ENCODE data around the gene PLXND1.

Gene PLXND1

DNA sequence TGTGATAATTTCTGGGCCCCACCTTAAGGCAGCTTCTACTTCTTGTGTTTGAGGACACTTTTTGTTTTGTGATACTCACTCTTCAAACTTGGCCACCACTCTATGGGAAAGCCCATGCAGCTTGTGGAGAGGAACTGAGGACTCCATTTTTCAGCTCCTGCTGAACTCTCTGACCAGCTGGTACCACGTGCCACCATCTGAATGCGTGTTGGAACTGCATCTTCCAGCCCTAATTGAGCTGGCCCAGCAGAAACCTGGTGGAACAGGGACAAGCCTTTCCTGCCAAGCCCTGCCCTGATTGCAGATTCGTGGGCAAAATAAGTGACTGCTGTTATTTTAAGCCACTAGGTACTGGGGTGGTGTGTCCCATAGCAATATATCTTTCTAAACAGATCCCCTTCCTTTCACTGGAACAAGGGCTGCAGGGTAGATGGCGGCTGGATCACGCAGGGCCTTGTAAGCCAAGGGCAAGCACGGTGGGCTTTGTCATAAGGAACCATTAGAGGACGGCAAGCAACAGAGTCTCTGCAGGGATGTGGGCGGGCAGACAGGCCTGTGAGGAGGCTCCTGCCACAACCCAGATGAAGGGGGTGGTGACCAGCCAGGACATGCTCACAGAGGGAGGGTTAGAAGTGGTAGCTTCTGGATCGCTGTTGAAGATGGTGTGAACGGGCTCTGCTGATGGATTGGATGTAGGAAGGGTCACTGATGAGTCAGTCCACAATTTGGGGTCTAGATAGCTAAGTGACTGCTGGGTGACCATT is 54.0 kb downstream of the PLXND1 start:
- TF ChIP-seq TCF12 (IDR thresholded peaks at IDR 0.05; ENCODE audit: low read depth) (no peak), FOXM1 (IDR thresholded peaks at IDR 0.05; ENCODE audit: borderline replicate concordance, low read depth) (no peak), TEAD4 (IDR thresholded peaks at IDR 0.05) (no peak), TAF1 (IDR thresholded peaks at IDR 0.05; ENCODE audit: low read depth) (no peak), CEBPB (IDR thresholded peaks at IDR 0.05) (no peak), CREB1 (IDR thresholded peaks at IDR 0.05; ENCODE audit: low read depth) (no peak), ZBTB7A (IDR thresholded peaks at IDR 0.05; ENCODE audit: low read depth) (no peak), NFIC (IDR thresholded peaks at IDR 0.05) (no peak), EP300 (IDR thresholded peaks at IDR 0.05; ENCODE audit: borderline replicate concordance) (no peak), RAD21 (IDR thresholded peaks at IDR 0.05; ENCODE audit: low read depth) (no peak; the same call in 1 of the 2 replicates), EGR1 (IDR thresholded peaks at IDR 0.05) (no peak), YY1 (IDR thresholded peaks at IDR 0.05; ENCODE audit: low read depth) (no peak)
- TF ChIP-seq, protein P1, sequence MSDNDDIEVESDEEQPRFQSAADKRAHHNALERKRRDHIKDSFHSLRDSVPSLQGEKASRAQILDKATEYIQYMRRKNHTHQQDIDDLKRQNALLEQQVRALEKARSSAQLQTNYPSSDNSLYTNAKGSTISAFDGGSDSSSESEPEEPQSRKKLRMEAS (IDR thresholded peaks at IDR 0.05), result no peak
- TF ChIP-seq, protein P2, sequence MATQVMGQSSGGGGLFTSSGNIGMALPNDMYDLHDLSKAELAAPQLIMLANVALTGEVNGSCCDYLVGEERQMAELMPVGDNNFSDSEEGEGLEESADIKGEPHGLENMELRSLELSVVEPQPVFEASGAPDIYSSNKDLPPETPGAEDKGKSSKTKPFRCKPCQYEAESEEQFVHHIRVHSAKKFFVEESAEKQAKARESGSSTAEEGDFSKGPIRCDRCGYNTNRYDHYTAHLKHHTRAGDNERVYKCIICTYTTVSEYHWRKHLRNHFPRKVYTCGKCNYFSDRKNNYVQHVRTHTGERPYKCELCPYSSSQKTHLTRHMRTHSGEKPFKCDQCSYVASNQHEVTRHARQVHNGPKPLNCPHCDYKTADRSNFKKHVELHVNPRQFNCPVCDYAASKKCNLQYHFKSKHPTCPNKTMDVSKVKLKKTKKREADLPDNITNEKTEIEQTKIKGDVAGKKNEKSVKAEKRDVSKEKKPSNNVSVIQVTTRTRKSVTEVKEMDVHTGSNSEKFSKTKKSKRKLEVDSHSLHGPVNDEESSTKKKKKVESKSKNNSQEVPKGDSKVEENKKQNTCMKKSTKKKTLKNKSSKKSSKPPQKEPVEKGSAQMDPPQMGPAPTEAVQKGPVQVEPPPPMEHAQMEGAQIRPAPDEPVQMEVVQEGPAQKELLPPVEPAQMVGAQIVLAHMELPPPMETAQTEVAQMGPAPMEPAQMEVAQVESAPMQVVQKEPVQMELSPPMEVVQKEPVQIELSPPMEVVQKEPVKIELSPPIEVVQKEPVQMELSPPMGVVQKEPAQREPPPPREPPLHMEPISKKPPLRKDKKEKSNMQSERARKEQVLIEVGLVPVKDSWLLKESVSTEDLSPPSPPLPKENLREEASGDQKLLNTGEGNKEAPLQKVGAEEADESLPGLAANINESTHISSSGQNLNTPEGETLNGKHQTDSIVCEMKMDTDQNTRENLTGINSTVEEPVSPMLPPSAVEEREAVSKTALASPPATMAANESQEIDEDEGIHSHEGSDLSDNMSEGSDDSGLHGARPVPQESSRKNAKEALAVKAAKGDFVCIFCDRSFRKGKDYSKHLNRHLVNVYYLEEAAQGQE (IDR thresholded peaks at IDR 0.05; ENCODE audit: low read depth), result no peak
- TF ChIP-seq, protein P3, sequence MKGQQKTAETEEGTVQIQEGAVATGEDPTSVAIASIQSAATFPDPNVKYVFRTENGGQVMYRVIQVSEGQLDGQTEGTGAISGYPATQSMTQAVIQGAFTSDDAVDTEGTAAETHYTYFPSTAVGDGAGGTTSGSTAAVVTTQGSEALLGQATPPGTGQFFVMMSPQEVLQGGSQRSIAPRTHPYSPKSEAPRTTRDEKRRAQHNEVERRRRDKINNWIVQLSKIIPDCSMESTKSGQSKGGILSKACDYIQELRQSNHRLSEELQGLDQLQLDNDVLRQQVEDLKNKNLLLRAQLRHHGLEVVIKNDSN (IDR thresholded peaks at IDR 0.05), result no peak

GRCh38 chr3:129549805-129550204 is 56.7 kb downstream of the PLXND1 start:
- TF ChIP-seq, protein P3 (IDR thresholded peaks at IDR 0.05), result no peak
- TF ChIP-seq FOXM1 (IDR thresholded peaks at IDR 0.05; ENCODE audit: borderline replicate concordance, low read depth) (no peak), TEAD4 (IDR thresholded peaks at IDR 0.05) (no peak), NFIC (IDR thresholded peaks at IDR 0.05) (no peak), CEBPB (IDR thresholded peaks at IDR 0.05) (no peak), EGR1 (IDR thresholded peaks at IDR 0.05) (no peak), TAF1 (IDR thresholded peaks at IDR 0.05; ENCODE audit: low read depth) (no peak), CREB1 (IDR thresholded peaks at IDR 0.05; ENCODE audit: low read depth) (no peak)
- TF ChIP-seq, protein P1 (IDR thresholded peaks at IDR 0.05), result no peak
- TF ChIP-seq, protein P2 (IDR thresholded peaks at IDR 0.05; ENCODE audit: low read depth), result no peak

DNA sequence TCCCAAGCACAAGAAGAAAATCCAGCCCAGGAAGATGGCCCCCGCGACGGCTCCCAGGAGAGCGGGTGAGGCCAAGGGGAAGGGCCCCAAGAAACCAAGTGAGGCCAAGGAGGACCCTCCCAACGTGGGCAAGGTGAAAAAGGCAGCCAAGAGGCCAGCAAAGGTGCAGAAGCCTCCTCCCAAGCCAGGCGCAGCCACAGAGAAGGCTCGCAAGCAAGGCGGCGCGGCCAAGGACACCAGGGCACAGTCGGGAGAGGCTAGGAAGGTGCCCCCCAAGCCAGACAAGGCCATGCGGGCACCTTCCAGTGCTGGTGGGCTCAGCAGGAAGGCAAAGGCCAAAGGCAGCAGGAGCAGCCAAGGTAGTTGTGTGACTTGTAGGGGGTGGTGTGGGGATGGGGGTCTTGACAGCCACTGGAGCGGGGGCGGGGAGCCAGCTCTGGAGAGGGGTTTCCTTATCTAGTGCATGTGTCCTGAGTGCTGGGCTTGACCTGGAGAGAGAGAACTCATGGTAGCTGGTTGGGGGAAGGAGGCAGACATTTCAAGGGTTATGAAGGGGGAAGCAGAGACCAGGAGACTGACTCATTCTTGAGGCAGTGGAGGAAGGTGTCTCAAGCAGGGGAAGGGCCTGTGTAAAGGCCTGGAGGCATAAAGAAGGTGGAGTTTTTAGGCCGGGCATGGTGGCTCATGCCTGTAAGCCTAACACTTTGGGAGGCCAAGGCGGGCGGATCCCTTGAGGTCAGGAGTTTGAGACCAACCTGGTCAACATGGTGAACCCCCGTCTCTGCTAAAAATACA is 57.3 kb downstream of the PLXND1 start:
- TF ChIP-seq ZBTB7A (IDR thresholded peaks at IDR 0.05; ENCODE audit: low read depth), result no peak
- TF ChIP-seq CEBPB (IDR thresholded peaks at IDR 0.05), result no peak
- TF ChIP-seq, protein P1 (IDR thresholded peaks at IDR 0.05), result no peak
- no peak for TF ChIP-seq CREB1 (IDR thresholded peaks at IDR 0.05; ENCODE audit: low read depth)
- no peak for TF ChIP-seq RAD21 (IDR thresholded peaks at IDR 0.05; ENCODE audit: low read depth)
- no peak for TF ChIP-seq TEAD4 (IDR thresholded peaks at IDR 0.05)
- TF ChIP-seq, protein P2 (IDR thresholded peaks at IDR 0.05; ENCODE audit: low read depth), result no peak
- TF ChIP-seq YY1 (IDR thresholded peaks at IDR 0.05; ENCODE audit: low read depth), result no peak

Measured in Ishikawa (cell line).